NCI-H2196 treated with DMSO at 0.1 percent for 48 hours (cell line): Measurements from ENCODE around the gene GPATCH2.
"Not testable (repeated sequence)": the region's sequence is repeated elsewhere in the genome, so short reads cannot be mapped to it uniquely, and the experiment has no call there.

Source experiments
- DNase-seq: peaks from one replicate; lab custom pipeline; 2025; ENCODE audit not compliant: unreplicated experiment; lab: John Stamatoyannopoulos, UW

GPATCH2 gene

GRCh38 chr1:217584286-217584811 is 46.5 kb downstream of the GPATCH2 start:
- DNase-seq = not testable (repeated sequence)

GRCh38 chr1:217577336-217577735 is 53.6 kb downstream of the GPATCH2 start:
- no peak for DNase-seq

DNA sequence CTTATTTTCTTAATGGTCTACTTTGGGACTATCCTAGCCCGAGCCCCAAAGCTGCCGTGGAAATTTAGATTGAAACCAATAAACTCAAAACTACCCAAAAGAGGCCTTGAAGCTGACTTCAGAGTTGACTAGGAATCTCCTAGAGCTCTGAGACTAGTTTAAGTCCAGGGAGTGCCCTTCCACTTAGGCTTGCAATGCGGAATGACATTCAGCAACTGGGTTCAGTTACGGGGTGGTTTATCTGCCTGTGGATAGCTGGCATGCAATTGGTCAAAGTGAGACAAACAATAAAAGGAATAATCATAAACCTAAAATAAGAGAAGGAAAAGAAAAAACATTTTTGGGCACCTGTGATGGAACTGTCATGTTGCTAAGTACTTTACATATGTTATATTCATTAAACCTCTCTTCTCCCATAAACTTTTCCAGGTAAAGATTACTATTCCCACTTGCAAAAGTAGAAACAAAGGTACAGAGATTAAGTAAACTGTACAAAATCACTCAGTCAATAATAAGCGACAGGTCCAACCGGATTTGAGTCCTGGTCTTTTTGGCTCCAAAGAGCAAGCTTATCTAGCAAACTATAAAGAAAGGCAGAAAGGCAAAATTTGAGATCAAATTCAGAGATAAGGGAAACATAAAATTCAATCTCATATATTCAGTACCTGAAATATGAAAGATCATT is 56.5 kb downstream of the GPATCH2 start:
- no peak for DNase-seq

GRCh38 chr1:217569021-217569420 is 61.9 kb downstream of the GPATCH2 start:
- no peak for DNase-seq

DNA sequence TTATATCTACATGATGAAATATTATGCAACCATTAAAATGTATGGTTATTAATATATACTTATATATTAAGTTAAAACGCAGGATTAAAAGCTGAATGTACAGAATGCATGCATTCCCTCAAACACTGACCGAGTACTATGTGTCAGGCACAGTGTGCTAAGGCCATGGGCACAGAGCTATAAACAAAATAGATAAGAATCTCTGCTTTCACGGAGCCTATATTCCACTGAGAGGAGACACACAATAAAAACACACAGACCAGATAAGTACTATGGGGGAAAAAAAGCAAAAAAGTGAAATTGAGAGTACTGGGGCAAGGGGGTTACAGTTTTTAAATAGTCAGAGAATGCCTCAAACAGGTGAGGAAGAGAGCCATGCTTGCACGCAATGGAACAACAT is 62.7 kb downstream of the GPATCH2 start:
- DNase-seq = no peak

- no peak for DNase-seq
Observed at GRCh38 chr1:217564833-217565232, 66.1 kb downstream of the GPATCH2 start.

DNA sequence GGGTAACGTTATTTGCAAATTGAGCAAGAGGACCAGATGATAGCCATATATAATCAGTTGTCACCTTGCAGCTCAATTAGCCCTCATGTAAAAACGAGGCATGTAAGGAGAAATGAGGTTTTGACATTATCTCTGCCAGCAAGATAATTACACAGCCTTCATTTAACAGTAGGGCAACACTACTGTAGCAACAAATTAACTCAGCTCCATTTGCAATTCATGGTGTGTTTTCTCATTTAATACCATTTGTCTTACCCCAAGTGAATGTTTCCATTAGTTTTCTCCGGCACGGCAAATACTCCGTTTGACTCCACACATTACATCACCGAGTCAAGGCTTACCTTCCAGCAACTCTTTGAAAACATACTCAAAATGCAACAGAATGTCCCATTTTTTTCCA is 66.7 kb downstream of the GPATCH2 start:
- DNase-seq = no peak

DNA sequence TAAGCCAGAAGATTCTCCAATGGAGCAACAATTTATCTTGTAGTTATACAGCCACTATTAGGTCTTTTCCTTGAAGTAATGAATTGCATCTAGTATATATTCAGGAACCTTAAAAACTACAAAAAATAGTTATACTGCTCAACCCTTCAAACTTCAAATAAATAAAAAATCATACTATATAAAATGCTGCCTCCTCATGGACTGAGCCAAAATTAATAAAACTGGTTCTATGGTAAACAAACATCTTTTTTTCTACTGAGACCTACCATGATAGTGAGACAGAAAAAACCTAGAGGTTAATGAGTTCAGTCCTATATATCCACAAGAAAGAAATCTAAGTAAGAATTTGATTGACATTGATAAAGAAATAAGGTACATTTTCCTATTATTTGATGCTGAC is 67.7 kb downstream of the GPATCH2 start:
- no peak for DNase-seq

- DNase-seq = no peak
Observed at GRCh38 chr1:217562229-217562878, 68.5 kb downstream of the GPATCH2 start.

GRCh38 chr1:217561446-217561845 is 69.4 kb downstream of the GPATCH2 start:
- DNase-seq = no peak

DNA sequence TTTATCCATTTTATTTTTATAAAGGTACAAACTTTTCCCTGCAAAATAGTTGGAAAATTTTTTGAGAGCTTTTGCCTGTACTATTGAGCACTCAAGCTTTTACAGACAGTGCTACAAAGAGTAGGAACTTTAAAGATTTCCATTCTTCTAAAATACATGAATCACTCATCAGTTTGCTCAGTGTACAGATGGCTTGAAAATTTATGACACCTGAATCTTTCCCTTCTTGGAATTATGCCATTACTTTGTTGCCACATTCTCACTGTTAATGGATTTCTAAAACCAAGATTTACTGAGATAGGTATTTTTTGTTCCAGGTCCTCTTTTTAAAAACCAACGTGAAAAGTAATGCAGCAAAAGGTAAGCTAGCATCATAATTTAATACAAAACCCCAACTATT is 76.0 kb downstream of the GPATCH2 start:
- no peak for DNase-seq

DNA sequence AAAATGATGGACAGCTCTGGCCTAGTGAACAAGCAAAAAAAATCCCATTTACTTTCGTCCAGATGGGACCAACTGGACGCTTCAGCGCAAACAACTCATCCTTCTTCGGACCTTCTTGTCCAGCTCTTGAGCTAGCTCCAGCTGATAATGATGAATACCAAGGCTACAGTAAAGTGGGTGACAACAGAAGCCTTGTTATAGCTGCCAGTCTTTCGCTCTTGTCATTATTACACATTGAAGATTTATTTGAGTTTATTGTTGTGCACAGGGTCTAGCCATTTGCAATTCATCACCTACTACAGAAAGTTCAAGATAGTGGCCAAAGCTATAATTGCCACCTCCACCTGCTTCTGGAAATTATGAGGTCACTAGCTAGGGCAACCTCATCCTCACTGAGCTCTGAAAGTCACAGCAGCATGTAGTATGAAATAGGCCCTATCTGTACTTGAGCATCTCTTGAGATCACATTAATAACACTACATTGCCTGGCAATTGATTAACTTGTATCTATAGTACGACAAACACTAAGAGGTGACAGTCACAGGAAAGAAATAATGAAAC is 76.9 kb downstream of the GPATCH2 start:
- DNase-seq = no peak

DNA sequence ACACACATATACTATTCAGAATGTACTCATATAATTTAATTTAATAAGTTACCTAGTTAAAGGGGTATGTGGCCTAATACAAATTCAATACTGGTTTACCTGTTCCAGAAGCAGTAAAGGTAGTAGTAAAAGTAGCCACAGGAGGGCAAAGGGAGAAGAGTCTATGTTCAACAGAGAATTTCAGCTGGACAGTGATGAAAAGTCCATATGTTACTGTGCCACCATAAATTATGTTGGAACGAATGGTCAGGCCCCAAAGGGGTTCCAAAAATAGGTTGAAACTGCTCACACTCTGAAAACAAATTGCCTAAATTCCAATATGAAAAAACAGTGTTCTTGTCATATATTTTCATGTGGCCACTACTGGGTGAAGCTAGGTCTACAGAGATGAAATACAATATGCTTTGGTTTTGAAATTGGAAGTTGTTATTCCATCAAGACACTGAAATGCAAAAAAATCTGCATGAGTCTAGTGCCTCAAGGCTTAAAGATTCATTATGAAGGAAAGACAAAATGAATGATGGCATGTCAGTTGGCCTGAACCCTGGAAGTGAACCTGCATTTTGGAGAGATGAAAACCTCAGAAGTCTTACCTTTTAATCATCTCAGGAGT is 78.4 kb downstream of the GPATCH2 start:
- no peak for DNase-seq

GRCh38 chr1:217542837-217543236 is 88.1 kb downstream of the GPATCH2 start:
- DNase-seq = no peak

- no peak for DNase-seq
Observed at GRCh38 chr1:217542136-217542777, 88.6 kb downstream of the GPATCH2 start.

- DNase-seq = no peak
Observed at GRCh38 chr1:217540321-217540720, 90.6 kb downstream of the GPATCH2 start.

- DNase-seq = no peak
Observed at GRCh38 chr1:217539510-217539909, 91.4 kb downstream of the GPATCH2 start.

DNA sequence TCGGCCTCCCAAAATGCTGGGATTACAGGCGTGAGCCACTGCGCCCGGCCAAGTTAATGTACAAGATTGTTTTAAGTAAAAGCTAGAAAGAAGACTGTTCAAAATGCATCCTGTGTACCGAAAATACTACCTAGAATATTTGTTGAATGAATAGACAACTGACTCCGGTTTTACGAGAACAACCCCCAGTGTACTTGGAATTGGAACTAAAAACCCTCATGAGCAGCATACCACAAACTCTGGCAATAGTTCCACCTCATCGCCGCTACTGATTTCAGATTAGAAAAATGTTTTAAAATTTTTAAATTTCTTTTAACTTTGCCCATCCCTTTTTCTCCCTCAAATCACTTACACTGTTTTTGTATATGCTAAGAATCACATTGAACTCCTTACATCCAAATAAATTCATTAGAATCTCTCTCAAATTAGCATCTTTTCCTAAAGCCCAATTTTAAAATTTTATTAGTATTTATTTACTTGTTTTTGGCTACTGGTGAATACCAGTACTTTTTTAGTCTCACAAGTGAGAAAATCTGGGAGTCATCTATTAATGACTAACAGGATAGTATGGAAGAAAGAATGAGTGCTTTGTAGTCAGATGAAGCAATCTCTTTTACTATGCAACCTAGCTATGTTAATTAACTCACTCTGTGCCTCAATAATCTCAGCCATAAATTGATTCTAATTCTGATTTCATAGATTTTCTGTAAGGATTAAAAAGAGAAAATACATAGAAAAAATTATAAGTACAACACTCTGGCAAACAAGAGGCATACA is 95.1 kb downstream of the GPATCH2 start:
- DNase-seq = no peak

DNA sequence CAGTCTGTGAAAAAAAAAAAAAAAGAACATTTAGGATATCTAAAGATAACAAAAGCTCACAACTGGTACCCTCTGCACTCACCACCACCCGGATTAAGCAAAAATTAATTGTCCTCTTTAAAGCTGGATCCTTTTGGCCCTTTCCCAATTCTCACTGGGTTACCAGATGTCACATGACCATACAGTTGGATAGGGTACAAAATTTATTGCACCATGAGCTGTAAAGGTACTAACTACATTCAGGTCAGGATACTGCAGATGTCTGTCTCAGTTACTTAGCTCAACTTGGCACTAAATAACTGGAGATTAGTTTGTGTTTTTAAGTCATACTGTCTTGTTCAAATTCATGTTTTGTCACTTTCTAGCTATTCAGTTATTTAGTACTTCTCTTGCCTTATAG is 96.3 kb downstream of the GPATCH2 start:
- no peak for DNase-seq

- no peak for DNase-seq
Observed at GRCh38 chr1:217528271-217528670, 102.6 kb downstream of the GPATCH2 start.

DNA sequence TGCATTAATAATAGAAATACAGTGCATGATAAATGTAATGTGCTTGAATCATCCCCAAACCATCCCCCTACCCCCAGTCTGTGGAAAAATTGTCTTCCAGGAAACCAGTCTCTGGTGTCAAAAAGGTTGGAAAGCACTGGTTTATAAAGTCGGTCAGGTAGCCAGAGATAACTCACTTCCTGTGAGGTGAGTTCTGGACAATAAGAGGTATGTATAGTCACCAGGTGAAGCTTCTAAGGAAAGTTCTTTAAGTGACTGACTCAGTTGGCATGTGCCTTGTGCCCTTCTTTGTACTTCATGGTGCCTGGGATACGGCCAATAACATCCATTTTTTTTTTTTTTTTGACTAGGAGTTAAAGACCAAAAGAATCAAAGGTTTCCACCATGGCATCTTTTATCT is 103.7 kb downstream of the GPATCH2 start:
- DNase-seq = no peak
